WTC11 (cell line): Measurements from ENCODE around the gene TNNI3K. TPM values are rescaled to one million over a fixed set of nuclear protein-coding genes. Genes with fewer than 3 reads are reported as not detected.
"Not testable (repeated sequence)": the region's sequence is repeated elsewhere in the genome, so short reads cannot be mapped to it uniquely, and the experiment has no call there.

ENCODE experiments used
- ATAC-seq: fragments of 200-7000 bp; cut with Tn5 transposase; 2 replicates; pipeline ENCODE4 v1.10.0; 2021; ENCODE audit warnings: mild to moderate bottlenecking, moderate library complexity
- CTCF ChIA-PET: fragments of 300-600 bp; sonication (Branson Sonifier 250); formaldehyde crosslinking; loops from one replicate; lab custom pipeline; 2021; ENCODE audit warnings: antibody characterized with exemption; lab: Charles Lee
- POLR2A ChIA-PET: fragments of 350-600 bp; sonication (Branson Sonifier 250); formaldehyde crosslinking; loops from one replicate; lab custom pipeline; 2021; ENCODE audit warnings: antibody characterized with exemption; lab: Charles Lee
- DNase-seq: peaks from one replicate; pipeline ENCODE4 v3.0.0; 2021; ENCODE audit warnings: low spot score
- H3K27ac Mint-ChIP-seq: 2 replicates; pipeline ENCODE4 v1.8.0; 2021; ENCODE audit warnings: mixed read lengths
- H3K27me3 Mint-ChIP-seq: 2 replicates; pipeline ENCODE4 v1.8.0; 2021; ENCODE audit warnings: low read depth, mild to moderate bottlenecking, moderate library complexity, mixed read lengths
- H3K36me3 Mint-ChIP-seq: 2 replicates; pipeline ENCODE4 v1.8.0; 2021; ENCODE audit warnings: mixed read lengths
- H3K4me1 Mint-ChIP-seq: 2 replicates; pipeline ENCODE4 v1.8.0; 2022; ENCODE audit warnings: mixed read lengths
- H3K4me3 Mint-ChIP-seq: 2 replicates; pipeline ENCODE4 v1.8.0; 2021; ENCODE audit warnings: mild to moderate bottlenecking, moderate library complexity, mixed read lengths
- H3K9me3 Mint-ChIP-seq: 2 replicates; pipeline ENCODE4 v1.8.0; 2021; ENCODE audit warnings: mixed read lengths
- ARID4B ChIP-seq: sonication (generic); formaldehyde crosslinking; IDR thresholded peaks from 2 replicates; pipeline ENCODE4 v1.8.0; 2023; ENCODE audit warnings: missing genetic modification reagents, mild to moderate bottlenecking, borderline replicate concordance
- ATF1 ChIP-seq: sonication (generic); formaldehyde crosslinking; IDR thresholded peaks from 2 replicates; pipeline ENCODE4 v1.8.1; 2023; ENCODE audit warnings: mild to moderate bottlenecking, moderate library complexity, missing genetic modification reagents
- ELF4 ChIP-seq: sonication (generic); formaldehyde crosslinking; IDR thresholded peaks from 2 replicates; pipeline ENCODE4 v1.8.1; 2022; ENCODE audit warnings: low read depth, mild to moderate bottlenecking, moderate library complexity, missing genetic modification reagents
- ESRRA ChIP-seq: sonication (generic); formaldehyde crosslinking; IDR thresholded peaks from 2 replicates; pipeline ENCODE4 v1.8.1; 2022; ENCODE audit warnings: mild to moderate bottlenecking, missing genetic modification reagents, borderline replicate concordance
- FOXP4 ChIP-seq: sonication (generic); formaldehyde crosslinking; IDR thresholded peaks from 2 replicates; pipeline ENCODE4 v1.8.0; 2022; ENCODE audit warnings: mild to moderate bottlenecking, missing genetic modification reagents
- IRF1 ChIP-seq: sonication (generic); formaldehyde crosslinking; IDR thresholded peaks from 2 replicates; pipeline ENCODE4 v1.8.0; 2023; ENCODE audit warnings: missing genetic modification reagents
- OVOL2 ChIP-seq: fragments of 250-450 bp; sonication (Bioruptor Pico); IDR thresholded peaks from 2 replicates; pipeline ENCODE4 v1.9.0; 2021; ENCODE audit warnings: mild to moderate bottlenecking, borderline replicate concordance
- RELA ChIP-seq: sonication (generic); formaldehyde crosslinking; IDR thresholded peaks from 2 replicates; pipeline ENCODE4 v1.8.1; 2022; ENCODE audit warnings: missing genetic modification reagents, mild to moderate bottlenecking, borderline replicate concordance
- SOX15 ChIP-seq: fragments of 250-450 bp; sonication (Bioruptor Pico); IDR thresholded peaks from 2 replicates; pipeline ENCODE4 v1.9.0; 2021; ENCODE audit warnings: mild to moderate bottlenecking
- TEAD4 ChIP-seq: sonication (generic); formaldehyde crosslinking; IDR thresholded peaks from 2 replicates; pipeline ENCODE4 v1.8.0; 2022; ENCODE audit warnings: mild to moderate bottlenecking, missing genetic modification reagents
- ZNF138 ChIP-seq: sonication (generic); formaldehyde crosslinking; conservative IDR thresholded peaks from 2 replicates; pipeline ENCODE4 v1.8.1; 2022; ENCODE audit warnings: mild to moderate bottlenecking, moderate library complexity, missing genetic modification reagents
- ZNF232 ChIP-seq: sonication (generic); formaldehyde crosslinking; IDR thresholded peaks from 2 replicates; pipeline ENCODE4 v1.8.0; 2022; ENCODE audit warnings: mild to moderate bottlenecking, missing genetic modification reagents
- ZNF425 ChIP-seq: fragments of 250-450 bp; sonication (Bioruptor Pico); conservative IDR thresholded peaks from 2 replicates; pipeline ENCODE4 v1.9.0; 2021; ENCODE audit warnings: mild to moderate bottlenecking
- total RNA-seq: library from RNA; stranded (reverse); gene quantifications from 3 replicates; pipeline ENCODE4 v1.2.3, GENCODE V29; 2021
- TF ChIP-seq, protein P1 (sequence below): sonication (generic); formaldehyde crosslinking; IDR thresholded peaks from 2 replicates; pipeline ENCODE4 v1.8.1; 2022; ENCODE audit warnings: mild to moderate bottlenecking, moderate library complexity, missing genetic modification reagents

Gene TNNI3K
- total RNA-seq, 1 experiment from 2014 or later: 0.07 TPM

DNA sequence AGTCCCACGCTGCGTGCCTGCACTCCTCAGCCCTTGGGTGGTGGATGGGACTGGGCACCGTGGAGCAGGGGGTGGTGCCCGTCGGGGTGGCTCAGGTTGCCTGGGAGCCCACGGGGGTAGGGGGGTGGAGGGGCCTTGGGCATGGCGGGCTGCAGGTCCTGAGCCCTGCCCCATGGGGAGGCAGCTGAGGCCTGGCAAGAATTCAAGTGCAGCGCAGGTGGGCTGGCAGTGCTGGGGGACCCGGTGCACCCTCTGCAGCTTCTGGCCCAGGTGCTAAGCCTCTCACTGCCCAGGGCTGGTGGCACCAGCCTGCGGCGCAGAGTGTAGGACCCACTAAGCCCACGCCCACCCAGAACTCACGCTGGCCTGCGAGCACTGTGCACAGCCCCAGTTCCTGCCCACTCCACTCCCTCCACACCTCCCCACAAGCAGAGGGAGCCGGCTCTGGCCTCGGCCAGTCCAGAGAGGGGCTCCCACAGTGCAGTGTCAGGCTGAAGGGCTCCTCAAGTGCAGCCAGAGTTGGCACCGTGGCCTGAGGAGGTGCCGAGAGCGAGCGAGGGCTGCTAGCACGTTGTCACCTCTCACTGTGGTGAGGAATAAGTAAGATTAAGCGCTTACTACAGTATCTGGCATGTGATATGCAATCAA, 12.8 kb downstream of the TNNI3K start:
- peaks cover 30% of the 10 kb centered on the region for H3K9me3 Mint-ChIP-seq
- CTCF ChIA-PET: no interaction called here

DNA sequence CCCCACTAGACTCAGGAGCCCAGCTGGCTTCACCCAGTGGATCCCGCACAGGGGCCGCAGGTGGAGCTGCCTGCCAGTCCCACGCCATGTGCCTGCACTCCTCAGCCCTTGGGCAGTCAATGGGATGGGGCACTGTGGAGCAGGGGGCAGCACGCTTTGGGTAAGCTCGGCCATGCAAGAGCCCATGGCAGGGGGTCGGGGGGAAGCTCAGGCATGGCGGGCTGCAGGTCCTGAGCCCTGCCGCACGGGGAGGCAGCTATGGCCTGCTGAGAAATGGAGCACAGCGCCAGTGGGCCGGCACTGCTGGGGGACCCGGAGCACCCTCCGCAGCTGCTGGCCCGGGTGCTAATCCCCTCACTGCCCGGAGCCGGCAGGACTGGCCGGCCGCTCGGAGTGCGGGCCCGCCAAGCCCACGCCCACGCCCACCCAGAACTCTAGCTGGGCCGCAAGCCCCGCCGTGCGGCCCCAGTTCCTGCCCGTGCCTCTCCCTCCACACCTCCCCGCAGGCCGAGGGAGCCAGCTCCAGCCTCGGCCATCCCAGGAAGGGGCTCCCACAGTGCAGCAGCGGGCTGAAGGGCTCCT, 18.1 kb downstream of the TNNI3K start:
- DNase-seq, H3K4me1 Mint-ChIP-seq, H3K36me3 Mint-ChIP-seq, H3K4me3 Mint-ChIP-seq, CTCF ChIA-PET, POLR2A ChIA-PET, ATAC-seq, H3K27ac Mint-ChIP-seq: not testable (repeated sequence)
- peaks cover 32% of the 10 kb centered on the region for H3K9me3 Mint-ChIP-seq
- H3K27me3 Mint-ChIP-seq: peaks cover 16% of the 10 kb centered on the region

More for the DNA sequence above, 12.8 kb downstream of the TNNI3K start:
- POLR2A ChIA-PET: no interaction called here
- no peak for DNase-seq
- no peak overlapping the region for H3K4me3 Mint-ChIP-seq
- TF ChIP-seq FOXP4 (CRISPR knock-in tag) (no peak), ELF4 (no peak), ESRRA (no peak), RELA (CRISPR knock-in tag) (no peak), ZNF232 (CRISPR knock-in tag) (no peak), ARID4B (no peak), ATF1 (CRISPR knock-in tag) (no peak), IRF1 (CRISPR knock-in tag) (no peak), ZNF425 (no peak), SOX15 (CRISPR knock-in tag) (no peak), OVOL2 (no peak), ZNF138 (CRISPR knock-in tag) (no peak), TEAD4 (CRISPR knock-in tag) (no peak)
- TF ChIP-seq, protein P1, sequence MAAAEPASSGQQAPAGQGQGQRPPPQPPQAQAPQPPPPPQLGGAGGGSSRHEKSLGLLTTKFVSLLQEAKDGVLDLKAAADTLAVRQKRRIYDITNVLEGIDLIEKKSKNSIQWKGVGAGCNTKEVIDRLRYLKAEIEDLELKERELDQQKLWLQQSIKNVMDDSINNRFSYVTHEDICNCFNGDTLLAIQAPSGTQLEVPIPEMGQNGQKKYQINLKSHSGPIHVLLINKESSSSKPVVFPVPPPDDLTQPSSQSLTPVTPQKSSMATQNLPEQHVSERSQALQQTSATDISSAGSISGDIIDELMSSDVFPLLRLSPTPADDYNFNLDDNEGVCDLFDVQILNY (CRISPR knock-in tag): no peak
- peaks cover 24% of the 10 kb centered on the region for H3K4me1 Mint-ChIP-seq
- ATAC-seq: no peak
- peaks cover 16% of the 10 kb centered on the region for H3K36me3 Mint-ChIP-seq
- peaks cover 67% of the 10 kb centered on the region for H3K27me3 Mint-ChIP-seq
- no peak overlapping the region for H3K27ac Mint-ChIP-seq
